Tibial artery (tissue), 4 donors: Measurements from ENCODE around the gene SMIM41.
A peak's percentile ranks its signal among the peaks of the same experiment; 100 is the strongest.

ENCODE experiments used
- DNase-seq, 2 donors: peaks; one replicate each; pipeline ENCODE4 v3.0.0-alpha.2; 2019
- H3K27ac ChIP-seq, 2 donors: fragments of 200-600 bp; sonication (generic) in 1 of 2; 1 replicate in 1 of 2; 2 replicates in 1 of 2; pipeline ENCODE4 v1.5.1; 2018 to 2019; ENCODE audit warnings: mild to moderate bottlenecking in 1 of 2
- H3K27me3 ChIP-seq, 2 donors: fragments of 200-600 bp; sonication (generic) in 1 of 2; one replicate each; pipeline versions ENCODE4 v1.5.1 to v1.6.0; 2016 to 2019
- H3K36me3 ChIP-seq, 3 donors: fragments of 200-600 bp; sonication (generic) in 2 of 3; one replicate each; pipeline ENCODE4 v1.5.1; 2016 to 2019; ENCODE audit warnings: mild to moderate bottlenecking in 2 of 3
- H3K4me1 ChIP-seq, 4 donors: fragments of 200-600 bp; sonication (generic) in 2 of 4; 1 replicate in 3 of 4; 2 replicates in 1 of 4; pipeline ENCODE4 v1.5.1; 2016 to 2019
- H3K4me3 ChIP-seq, 2 donors: fragments of 200-600 bp; sonication (generic) in 1 of 2; 1 replicate in 1 of 2; 2 replicates in 1 of 2; pipeline ENCODE4 v1.5.1; 2018 to 2019; ENCODE audit warnings: mild to moderate bottlenecking in 2 of 2
- H3K9me3 ChIP-seq, 3 donors: fragments of 200-600 bp; sonication (generic) in 1 of 3; one replicate each; pipeline ENCODE4 v1.5.1; 2016 to 2019
- intact Hi-C: fragments of 100-400 bp; cut with DNase I; formaldehyde crosslinking; loops from one replicate; pipeline ENCODE4 v1.15.0; 2023; ENCODE audit warnings: low total_unique reads
- TF ChIP-seq, protein P1 (sequence below), 2 experiments: fragments of 200-600 bp in 1 of 2; fragments of 450-650 bp in 1 of 2; IDR thresholded peaks; one replicate each; pipeline ENCODE4 v1.5.1; 2017 to 2019; ENCODE audit warnings: antibody characterized with exemption in 2 of 2, mild to moderate bottlenecking in 1 of 2, moderate library complexity in 1 of 2

Gene SMIM41

GRCh38 chr12:52079576-52080402, at the start of gene SMIM41:
SMIM41 (plus strand) TSS chr12:52079704; CDS start chr12:52079780, 76 bp downstream.
- TF ChIP-seq, protein P1, sequence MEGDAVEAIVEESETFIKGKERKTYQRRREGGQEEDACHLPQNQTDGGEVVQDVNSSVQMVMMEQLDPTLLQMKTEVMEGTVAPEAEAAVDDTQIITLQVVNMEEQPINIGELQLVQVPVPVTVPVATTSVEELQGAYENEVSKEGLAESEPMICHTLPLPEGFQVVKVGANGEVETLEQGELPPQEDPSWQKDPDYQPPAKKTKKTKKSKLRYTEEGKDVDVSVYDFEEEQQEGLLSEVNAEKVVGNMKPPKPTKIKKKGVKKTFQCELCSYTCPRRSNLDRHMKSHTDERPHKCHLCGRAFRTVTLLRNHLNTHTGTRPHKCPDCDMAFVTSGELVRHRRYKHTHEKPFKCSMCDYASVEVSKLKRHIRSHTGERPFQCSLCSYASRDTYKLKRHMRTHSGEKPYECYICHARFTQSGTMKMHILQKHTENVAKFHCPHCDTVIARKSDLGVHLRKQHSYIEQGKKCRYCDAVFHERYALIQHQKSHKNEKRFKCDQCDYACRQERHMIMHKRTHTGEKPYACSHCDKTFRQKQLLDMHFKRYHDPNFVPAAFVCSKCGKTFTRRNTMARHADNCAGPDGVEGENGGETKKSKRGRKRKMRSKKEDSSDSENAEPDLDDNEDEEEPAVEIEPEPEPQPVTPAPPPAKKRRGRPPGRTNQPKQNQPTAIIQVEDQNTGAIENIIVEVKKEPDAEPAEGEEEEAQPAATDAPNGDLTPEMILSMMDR (IDR thresholded peaks at IDR 0.05): no peak
- Histone ChIP-seq H3K4me3 (no peak within 1 kb of the TSS), H3K36me3 (peaks cover 9 to 55% (median 40%) of the 10 kb centered on the region in 3 donors), H3K27me3 (no peaks in the 10 kb centered on the region), H3K4me1 (peaks cover 0 to 25% (median 11%) of the 10 kb centered on the region in 4 donors), H3K27ac (no peak within 1 kb of the TSS), H3K9me3 (no peaks in the 10 kb centered on the region)
- DNase-seq: no peak
- intact Hi-C loops: no loop called here

- intact Hi-C loops: no loop called here
- Histone ChIP-seq H3K4me1 (peaks cover 0 to 37% (median 29%) of the 10 kb centered on the region in 4 donors), H3K4me3 (peak overlapping the region; percentile 39 to 43), H3K27ac (peak overlapping the region; percentile 79 to 83), H3K9me3 (no peaks in the 10 kb centered on the region), H3K27me3 (no peaks in the 10 kb centered on the region), H3K36me3 (no peaks in the 10 kb centered on the region)
- TF ChIP-seq, protein P1 (IDR thresholded peaks at IDR 0.05): no peak
- DNase-seq: peak; percentile 91 to 93
Measured at GRCh38 chr12:52032446-52032803, 47.1 kb upstream of the SMIM41 start.

DNA sequence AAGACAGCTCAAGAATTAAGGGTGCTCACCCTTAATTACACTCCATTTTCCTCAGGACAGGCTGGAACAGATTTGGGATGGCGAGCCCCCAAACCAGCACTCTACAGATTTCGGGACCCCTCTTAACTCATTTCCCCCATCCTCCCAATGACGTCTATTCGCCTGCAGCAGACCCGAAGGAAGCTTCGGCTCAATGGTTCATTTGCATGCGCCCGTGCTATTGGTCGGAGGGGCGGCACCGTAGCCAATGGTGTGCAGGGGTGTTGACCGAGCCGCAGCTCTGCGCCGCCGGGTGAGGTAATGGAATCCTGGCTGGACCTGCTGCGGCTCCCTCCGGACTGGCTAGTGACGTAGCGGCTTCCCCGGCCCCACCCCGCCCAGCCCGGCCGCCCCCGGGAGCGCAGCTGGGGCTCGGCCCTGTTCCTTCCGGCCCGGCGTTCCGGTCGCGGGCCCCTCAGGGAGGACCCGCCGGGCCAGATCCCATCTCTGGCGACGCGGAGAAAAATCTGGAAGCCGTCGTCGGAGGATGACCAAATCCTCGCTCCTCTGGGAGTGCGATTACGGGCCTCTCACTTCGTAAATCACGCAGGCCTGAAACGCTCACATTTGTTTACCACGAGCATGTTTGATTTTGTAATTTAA, 46.6 kb upstream of the SMIM41 start:
- H3K27ac ChIP-seq: peak overlapping the region; percentile 79 to 83
- H3K27me3 ChIP-seq: no peaks in the 10 kb centered on the region
- H3K4me3 ChIP-seq: peak overlapping the region; percentile 39 to 43
- TF ChIP-seq, protein P1 (IDR thresholded peaks at IDR 0.05): no peak
- peaks cover 0 to 42% (median 33%) of the 10 kb centered on the region in 4 donors for H3K4me1 ChIP-seq
- no peaks in the 10 kb centered on the region for H3K36me3 ChIP-seq
- intact Hi-C loops: no loop called here
- H3K9me3 ChIP-seq: no peaks in the 10 kb centered on the region
- DNase-seq: peak; percentile 99

DNA sequence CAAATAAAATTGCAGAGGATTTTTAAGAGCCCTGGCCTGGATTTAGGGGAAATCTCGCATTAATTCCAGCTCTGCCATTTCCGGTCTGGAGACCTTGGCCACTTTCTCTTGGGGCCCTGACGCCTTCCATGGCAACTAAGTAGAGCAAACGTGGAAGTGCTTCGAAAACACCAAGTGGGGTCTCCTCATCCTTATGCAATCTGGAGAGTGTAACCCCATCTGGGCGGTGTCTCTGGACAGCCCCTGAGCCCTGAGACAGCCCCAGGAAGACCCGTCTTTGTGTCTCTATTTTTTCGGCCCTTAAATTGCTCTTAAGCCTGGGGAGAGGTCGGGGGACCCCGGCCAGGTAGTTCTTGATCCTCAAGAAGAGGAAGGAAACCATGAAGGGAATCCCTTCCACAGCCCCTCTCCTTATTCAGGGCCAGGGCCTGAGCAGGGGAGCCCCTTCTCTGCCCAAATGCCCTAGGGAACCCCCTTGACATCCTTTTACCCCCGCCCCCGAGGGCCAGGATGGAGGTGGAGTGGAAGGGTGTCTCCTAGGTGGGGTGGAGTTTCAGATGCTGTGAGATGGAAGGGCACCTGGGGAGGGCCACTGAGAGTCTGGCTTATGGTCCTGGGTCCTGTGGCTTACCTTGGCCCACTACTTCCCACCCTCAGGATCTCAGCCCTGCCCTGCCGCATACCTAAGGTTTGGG, 45.9 kb upstream of the SMIM41 start:
- H3K4me3 ChIP-seq: peak overlapping the region; percentile 39 to 43
- DNase-seq: no peak

GRCh38 chr12:52035190-52035589, 44.3 kb upstream of the SMIM41 start:
- H3K27ac ChIP-seq: peak overlapping the region; percentile 77 to 83
- H3K4me1 ChIP-seq: peaks cover 0 to 59% (median 43%) of the 10 kb centered on the region in 4 donors
- intact Hi-C loops: no loop called here
- H3K4me3 ChIP-seq: no peak overlapping the region
- H3K9me3 ChIP-seq: no peaks in the 10 kb centered on the region
- no peaks in the 10 kb centered on the region for H3K36me3 ChIP-seq
- no peaks in the 10 kb centered on the region for H3K27me3 ChIP-seq
- no peak for DNase-seq
- TF ChIP-seq, protein P1 (IDR thresholded peaks at IDR 0.05): no peak

More for the DNA sequence above, 45.9 kb upstream of the SMIM41 start:
- no peaks in the 10 kb centered on the region for H3K36me3 ChIP-seq
- H3K4me1 ChIP-seq: peaks cover 0 to 49% (median 39%) of the 10 kb centered on the region in 4 donors
- H3K27me3 ChIP-seq: no peaks in the 10 kb centered on the region
- intact Hi-C loops: no loop called here
- TF ChIP-seq, protein P1 (IDR thresholded peaks at IDR 0.05): no peak
- H3K27ac ChIP-seq: peak overlapping the region; percentile 79 to 83
- H3K9me3 ChIP-seq: no peaks in the 10 kb centered on the region
